Muscle of arm (tissue), 12 donors: ENCODE results near the gene FAM118A. TPM values are rescaled to one million over a fixed set of nuclear protein-coding genes. Genes with fewer than 3 reads are reported as not detected.
"Not testable (repeated sequence)": the region's sequence is repeated elsewhere in the genome, so short reads cannot be mapped to it uniquely, and the experiment has no call there.

Experiments used
- DNase-seq: peaks from one replicate; pipeline ENCODE4 v3.0.0-alpha.2; 2013
- polyA plus RNA-seq, 12 donors: library from polyadenylated mRNA; unstranded; fragments of 120-200 nt; gene quantifications; one replicate each; pipeline ENCODE4 v1.2.1, GENCODE V29; 2013; ENCODE audit not compliant: insufficient read length in 12 of 12

Gene FAM118A
- polyA plus RNA-seq, 12 donors = 13.0 to 121 (median 15.3) TPM; not detected in 1

DNA sequence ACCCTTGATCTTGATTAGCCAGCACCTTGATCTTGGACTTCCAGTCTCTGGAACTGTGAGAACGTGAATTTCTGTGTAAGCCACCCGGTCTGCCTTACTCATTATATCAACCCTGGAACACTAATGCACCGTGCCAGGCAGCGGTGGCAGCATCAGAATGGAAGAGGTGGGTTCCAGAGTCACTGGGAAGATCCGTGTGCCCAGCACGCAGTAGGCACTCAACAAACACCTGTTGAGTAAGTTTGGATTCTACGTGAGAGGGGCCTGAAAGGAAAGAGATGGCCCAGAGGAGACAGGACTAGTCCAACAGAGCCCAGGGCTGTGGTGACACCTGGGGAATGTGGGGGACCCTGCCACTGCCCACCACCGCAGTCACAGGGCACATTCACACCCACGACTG, 31.6 kb upstream of the FAM118A start:
- no peak for DNase-seq

DNA sequence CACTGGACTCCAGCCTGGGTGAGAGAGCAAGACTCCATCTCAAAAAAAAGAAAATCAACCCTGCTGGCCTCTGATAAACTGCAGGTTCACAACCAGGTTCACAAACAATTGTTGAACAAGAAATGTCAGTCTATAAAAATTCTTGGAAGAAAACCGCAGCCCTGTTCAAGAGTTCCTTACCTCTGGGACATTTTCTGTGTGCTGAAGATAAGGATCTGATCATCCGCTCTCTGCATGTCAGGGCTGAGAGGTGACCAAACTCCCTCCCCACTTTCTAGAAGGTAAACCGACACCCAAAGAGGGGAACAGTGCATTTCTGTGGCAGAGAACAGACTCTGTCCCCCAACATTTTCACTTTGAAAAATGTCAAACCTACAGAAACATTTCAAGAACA, 29.1 kb upstream of the FAM118A start:
- no peak for DNase-seq

DNA sequence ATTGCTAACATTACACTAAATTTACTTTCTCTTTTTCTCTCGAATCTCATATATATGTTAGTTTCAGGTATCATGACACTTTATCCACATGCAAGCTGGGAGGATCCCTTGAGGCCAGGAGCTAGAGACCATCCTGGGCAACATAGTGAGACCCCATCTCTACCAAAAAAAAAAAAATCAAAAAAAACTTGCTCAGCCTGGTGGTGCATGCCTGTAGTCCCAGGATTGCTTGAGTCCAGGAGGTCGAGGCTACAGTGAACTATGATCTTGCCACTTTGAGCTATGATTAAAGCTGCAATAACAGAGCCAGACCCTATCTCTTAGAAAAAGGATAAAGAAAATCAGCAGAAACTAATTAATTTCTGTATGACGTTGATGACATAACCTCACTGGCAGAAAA, 28.7 kb upstream of the FAM118A start:
- no peak for DNase-seq

DNA sequence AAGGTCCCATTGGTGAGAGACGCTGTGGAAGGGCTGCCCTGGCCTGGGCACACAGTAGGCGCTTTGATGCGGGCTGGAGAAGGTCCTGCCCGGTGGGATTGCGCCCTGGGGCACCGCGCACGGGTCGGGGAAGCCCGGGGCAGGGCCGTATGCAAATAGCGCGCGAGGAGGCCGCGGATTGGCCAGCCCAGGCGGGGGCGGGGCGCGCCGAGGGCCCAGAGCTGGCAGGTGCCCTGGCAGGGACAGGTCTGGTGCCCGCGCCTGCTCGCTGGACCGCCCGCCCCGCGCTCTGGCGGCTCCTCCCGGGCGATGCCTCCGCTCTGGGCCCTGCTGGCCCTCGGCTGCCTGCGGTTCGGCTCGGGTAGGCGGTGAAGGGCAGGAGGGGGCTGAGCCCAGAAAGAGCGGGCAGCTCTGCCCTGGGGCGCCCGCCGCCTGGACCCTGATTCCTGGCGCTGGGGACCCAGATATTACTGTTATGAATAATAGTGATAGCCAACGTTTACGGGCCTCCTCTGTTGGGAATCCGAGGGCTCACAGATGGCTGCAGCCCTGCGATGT, 24.9 kb upstream of the FAM118A start, which contains the start of gene UPK3A:
Gene UPK3A, plus strand, starts transcription at position 245 of the 558 bp plus-strand sequence. Its CDS starts 65 bp downstream, at position 310.
- DNase-seq = no peak

DNA sequence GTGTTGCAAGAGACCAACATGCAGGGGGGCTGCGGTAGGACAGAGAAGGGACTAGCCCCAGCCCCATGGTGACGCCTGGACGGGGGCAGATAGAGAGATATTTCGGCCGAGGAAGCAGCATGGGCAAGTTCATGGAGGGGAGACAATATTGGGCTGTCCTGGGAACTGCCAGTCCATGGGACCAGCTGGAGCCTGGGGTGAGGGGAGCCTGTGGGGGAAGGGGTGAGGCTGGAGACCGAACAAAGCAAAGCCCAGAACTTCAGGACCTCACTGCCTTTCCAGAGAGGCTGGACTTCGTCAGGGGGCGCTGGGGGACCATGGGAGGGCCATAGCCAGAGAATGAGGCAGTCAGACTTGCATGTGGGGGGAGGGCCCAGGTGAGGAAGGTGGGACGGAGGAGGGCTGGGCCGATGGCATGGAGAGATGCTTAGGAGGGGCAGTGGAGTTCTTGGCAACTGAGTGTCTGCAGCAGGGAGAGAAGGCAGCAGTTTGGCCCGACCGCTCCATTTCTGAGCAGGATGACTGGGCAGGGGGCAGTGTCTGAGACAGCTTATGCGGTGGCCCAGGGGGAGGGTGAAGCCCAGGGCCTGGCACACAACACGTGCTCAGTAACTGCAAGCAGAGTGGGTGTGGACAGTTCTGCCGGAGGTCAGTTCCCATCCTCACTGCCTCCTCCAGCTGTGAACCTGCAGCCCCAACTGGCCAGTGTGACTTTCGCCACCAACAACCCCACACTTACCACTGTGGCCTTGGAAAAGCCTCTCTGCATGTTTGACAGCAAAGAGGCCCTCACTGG, 24.3 kb upstream of the FAM118A start:
- DNase-seq = no peak

DNA sequence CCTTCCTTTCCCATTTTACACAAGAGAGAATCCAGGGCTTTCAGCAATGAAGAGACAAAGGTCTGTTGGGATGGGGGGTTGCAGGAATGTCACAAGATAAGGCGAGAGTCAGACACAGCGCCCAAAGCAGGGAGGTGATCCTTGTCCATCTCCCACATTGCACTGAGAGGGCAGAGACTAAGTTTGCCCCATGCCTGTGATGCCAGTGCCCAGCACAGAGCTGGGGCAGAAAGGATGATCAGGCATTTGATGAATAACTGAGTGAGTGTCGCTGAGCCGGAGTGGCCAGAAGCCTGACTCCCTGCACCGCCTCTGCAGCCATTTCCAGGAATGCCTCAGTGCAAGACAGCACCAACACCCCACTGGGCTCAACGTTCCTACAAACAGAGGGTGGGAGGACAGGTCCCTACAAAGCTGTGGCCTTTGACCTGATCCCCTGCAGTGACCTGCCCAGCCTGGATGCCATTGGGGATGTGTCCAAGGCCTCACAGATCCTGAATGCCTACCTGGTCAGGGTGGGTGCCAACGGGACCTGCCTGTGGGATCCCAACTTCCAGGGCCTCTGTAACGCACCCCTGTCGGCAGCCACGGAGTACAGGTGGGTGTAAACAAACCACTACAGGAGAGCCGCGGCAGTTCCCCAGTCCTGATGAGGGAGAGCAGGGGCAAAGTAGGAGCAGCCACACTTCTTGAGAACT, 22.7 kb upstream of the FAM118A start:
- DNase-seq = no peak

DNA sequence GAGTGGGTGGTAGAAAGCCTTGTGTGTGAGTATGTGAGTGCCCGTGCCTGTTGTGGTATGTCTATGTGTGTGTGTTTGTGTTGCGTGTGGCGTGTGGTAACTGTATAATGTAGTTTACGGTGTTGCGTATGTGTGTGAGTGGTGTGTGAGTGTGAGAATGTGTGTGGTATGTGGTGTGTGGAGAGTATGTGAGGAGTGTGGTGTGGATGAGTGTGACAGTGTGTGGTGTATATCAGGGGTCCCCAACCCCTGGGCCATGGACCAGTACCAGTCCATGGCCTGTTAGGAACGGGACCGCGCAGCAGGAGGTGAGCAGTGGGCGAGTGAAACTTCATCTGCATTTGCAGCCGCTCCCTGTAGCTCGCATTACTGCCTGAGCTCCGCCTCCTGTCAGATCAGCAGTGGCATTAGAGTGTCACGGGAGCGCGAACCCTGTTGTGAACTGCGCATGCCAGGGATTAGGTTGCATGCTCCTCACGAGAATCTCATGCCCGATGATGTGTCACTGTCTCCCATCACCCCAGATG, 19.3 kb upstream of the FAM118A start:
- no peak for DNase-seq

DNA sequence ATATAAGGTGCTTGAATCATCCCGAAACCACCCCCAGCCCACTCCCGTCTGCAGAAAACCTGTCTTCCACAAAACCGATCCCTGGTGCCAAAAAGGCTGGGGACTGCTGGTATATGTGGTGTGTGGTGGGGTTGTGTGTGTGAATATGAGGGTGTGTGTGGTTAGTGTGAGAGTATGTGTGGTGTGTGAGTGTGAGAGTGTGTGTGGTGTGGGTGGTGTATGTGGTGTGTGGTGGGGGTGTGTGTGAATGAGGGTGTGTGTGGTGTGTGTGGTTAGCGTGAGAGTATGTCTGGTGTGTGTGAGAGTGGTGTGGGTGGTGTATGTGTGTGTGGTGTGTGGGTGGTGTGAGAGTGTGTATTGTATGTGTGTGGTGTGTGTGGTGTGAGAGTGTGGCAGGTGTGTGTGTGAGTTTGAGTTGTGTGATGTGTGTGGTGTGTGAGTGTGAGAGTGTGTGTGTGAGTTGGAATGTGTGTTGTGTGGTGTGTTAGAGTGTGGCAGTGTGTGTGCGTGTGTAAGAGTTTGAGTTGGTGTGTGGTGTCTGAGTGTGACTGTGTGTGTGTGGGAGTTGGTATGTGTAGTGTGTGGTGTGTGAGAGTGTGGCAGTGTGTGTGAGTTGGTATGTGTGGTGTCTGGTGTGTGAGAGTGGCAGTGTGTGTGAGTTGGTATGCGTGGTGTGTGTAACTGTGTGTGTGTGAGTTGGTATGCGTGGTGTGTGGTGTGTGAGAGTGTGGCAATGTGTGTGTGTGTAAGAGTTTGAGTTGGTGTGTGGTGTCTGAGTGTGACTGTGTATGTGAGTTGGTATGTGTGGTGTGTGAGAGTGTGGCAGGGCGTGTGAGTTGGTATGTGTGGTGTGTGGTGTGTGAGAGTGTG, 18.4 kb upstream of the FAM118A start:
- DNase-seq = no peak

DNA sequence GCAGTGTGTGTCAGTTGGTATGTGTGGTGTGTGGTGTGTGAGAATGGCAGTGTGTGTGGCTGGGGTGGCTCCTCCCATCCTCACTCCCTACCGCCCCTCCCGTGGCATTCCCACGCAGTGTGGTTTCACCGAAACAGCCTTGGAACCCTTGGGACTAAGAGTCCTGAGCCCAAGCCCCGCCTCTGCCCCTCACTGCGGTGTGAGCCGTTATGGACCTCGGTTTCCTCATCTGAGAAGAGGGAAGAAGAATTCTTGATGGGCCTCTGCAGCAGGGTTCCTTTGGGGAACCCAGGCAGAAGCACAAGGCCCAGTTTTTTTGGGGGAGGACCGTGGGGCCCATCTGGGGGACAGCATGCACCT, 17.8 kb upstream of the FAM118A start:
- no peak for DNase-seq

DNA sequence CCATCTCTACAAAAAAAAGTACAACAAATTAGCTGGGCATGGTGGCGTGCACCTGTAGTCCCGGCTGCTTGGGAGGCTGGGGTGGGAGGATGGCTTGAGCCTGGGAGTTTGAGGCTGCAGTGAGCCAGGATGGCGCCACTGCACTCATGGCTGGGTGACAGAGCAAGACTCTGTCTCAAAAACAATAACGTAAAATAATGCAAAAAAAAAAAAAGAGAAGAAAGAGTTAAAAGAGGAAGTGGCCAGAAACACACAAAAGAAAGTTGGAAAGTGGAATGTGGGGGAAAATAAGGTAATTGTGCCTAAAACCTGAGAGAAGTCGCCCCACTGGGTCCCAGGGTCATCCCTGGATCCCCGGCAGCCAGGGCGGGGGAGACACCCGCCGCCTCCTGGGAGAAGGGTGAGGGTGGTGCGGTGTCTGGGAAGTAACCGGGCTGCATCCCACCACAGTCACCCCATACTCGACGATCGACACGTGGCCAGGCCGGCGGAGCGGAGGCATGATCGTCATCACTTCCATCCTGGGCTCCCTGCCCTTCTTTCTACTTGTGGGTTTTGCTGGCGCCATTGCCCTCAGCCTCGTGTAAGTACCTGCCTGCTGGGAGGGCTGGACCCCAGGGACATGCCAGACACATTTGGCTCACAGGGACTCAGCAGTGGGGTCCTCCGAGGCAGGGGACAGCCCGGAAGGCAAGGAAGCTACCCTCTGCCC, 16.8 kb upstream of the FAM118A start:
- no peak for DNase-seq

DNA sequence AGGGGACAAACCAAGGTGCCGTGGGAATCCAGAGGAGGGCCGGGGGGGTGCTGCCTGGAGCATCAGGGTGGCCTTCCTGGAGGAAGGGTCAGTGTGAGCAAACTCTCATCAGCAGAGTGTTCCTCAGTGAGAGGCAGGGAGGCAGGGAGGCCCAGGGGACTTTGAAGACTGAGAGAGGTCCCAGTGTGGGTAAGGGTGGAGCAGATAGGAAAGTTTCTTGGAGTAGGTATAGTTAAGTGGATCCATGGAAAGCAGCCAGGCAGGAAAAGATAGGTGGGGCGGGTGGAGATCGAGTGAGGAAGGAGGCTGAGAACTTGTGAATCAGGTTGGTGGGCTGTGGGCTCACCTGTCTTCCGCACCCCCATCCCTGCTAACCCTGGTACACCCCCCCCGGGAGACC, 15.7 kb upstream of the FAM118A start:
- no peak for DNase-seq

DNA sequence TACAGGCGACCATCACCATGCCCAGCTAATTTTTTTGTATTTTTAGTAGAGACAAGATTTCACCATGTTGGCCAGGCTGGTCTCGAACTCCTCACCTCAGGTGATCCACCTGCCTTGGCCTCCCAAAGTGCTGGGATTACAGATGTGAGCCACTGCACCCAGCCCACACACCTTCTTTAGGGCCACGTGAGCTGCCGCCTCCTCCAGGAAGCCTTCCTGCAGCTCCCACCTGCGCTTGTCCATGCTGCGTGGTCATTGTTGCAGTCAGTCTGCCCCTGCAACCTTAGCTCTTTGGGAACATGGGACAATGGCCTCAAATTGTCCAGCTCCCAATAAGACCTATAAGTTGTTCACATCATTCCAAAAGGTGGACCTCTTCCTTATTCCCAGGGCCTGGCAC, 14.7 kb upstream of the FAM118A start:
- not testable (repeated sequence) for DNase-seq

DNA sequence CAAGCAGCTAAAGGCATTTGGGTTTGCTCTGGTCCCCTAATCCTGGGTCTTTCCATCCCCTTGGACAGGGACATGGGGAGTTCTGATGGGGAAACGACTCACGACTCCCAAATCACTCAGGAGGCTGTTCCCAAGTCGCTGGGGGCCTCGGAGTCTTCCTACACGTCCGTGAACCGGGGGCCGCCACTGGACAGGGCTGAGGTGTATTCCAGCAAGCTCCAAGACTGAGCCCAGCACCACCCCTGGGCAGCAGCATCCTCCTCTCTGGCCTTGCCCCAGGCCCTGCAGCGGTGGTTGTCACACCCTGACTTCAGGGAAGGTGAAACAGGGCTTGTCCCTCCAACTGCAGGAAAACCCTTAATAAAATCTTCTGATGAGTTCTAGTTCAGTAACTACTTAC, 14.2 kb upstream of the FAM118A start:
- DNase-seq = no peak

DNA sequence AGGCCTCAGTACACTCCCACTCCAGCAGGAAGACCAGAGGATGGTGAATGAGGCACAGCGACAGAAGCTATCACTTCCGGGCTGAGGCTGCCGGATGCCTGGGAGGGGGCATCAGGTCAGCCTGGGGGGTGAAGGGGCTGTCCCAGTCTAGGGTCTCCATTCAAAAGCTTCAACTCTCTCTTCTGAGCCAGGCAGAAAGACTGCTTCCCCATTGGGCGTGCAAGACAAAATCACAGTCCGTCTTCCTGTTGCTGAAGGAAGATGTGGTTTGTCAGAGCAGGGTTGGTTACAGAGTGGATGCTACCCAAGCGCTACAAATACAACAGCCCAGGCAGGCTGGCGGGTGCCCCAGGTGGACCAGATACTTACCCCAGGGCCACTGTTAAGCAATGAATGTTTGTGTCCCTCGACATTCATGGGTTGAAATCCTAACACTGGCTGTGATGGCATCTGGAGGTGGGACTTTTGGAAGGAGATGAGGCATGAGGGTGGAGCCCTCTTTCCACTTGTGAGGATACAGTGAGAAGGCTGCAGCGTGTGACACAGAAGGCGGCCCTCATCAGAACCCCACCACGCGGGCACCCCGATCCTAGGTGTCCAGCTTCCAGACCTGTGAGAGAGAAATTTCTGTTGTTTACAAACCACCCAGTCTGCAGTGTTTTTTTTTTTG, 13.0 kb upstream of the FAM118A start:
- DNase-seq = no peak

DNA sequence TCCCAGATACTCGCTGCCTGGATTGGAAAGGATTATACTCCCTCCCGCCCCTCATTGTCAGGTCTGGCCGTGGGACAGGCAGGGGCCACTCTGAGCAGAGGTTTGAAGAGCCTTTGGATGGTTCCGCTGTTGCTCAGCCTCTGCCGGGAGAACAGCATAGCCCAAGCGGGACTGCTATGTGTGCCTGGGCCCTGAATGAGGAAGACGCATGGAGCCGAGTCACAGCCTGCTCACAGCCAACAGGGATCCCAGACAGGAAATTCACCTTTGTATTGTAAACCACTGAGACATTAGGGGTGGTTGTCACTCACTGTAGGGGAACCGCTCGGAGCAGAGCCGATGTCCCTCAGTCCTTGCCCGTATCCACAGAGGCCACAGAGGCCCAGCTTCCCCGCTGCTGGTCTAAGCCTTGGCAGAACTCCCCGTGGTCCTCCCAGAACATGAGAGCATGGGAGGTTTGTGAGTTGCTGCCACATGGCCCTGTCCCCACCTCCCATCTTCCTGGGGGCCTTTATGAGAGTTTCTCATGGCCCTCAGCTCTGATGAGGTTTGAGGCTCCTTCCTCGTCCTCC, 10.7 kb upstream of the FAM118A start:
- DNase-seq = no peak

DNA sequence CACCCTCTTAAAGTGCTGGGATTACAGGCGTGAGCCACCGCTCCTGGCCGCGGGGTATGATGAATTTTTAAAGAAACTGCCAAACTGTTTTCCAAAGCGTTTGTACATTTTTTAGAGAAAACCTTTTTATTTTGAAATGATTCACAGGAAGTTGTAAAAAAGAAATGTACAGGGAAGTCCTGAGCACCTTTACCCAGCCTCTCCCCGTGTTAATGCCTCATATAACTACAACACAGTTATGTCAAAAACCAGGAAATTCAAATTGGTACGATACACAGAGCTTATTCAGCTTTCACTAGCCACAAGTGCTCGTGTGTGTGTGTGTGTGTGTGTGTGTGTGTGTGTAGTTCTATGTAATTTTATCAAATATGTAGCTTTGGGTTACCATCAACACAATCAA, 7.0 kb upstream of the FAM118A start:
- DNase-seq = no peak

DNA sequence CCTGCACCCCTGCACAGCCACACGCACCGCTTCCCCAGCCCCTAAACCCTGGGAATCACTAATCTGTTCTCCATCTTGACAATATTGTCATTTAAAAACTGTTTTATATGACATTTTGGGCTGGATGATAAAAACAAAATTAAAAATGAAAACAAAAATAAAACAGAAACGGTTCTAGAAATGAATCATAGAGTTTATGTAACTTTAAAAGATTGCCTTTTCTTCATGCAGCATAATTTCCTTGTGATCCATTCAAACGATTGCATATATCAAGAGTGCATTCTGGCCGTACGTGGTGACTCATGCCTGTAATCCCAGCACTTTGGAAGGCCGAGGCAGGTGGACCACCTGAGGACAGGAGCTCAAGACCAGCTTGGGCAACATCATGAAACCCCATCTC, 6.6 kb upstream of the FAM118A start:
- DNase-seq = no peak

DNA sequence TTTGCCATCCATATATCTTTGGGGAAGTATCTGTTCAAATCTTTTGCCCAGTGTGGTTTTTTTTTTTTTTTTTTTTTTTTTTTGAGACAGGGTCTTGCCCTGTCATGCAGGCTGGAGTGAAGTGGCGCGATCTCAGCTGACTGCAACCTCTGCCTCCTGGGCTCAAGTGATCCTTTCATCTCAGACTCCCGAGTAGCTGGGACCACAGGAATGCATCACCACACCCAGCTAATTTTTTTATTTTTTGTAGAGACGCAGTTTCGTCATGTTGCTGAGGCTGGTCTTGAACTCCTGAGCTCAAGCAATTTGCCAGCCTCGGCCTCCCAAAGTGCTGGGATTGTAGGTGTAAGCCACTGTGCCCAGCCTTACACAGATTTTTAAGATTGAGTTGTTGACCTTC, 4.8 kb upstream of the FAM118A start:
- no peak for DNase-seq

DNA sequence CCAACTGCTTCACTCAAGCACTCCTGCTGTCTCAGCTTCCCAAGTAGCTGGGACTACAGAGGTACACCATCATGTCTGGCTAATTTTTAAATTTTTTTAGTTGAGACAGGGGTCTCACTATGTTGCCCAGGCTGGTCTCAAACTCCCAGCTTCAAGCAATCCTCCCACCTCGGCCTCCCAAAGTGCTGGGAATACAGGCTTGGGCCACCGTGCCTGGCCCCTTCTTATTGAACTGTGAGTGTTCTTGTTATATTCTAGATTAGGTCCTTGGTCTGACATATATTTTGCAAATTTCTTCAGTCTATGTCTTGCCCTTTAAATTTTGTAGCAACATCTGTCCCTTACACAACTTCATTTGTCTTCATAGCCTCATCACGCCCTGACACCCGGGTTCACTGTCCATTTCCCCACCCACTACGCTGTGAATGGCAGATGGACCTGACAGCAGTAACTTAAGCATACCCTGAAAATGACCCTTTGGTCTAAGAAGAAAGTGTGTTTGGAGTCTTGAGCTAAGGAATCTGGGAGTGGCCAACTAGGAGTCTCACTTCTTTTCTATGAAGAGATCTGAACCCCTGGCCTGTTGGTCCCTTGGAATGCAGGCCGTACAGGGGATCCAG, 4.2 kb upstream of the FAM118A start:
- DNase-seq = no peak

DNA sequence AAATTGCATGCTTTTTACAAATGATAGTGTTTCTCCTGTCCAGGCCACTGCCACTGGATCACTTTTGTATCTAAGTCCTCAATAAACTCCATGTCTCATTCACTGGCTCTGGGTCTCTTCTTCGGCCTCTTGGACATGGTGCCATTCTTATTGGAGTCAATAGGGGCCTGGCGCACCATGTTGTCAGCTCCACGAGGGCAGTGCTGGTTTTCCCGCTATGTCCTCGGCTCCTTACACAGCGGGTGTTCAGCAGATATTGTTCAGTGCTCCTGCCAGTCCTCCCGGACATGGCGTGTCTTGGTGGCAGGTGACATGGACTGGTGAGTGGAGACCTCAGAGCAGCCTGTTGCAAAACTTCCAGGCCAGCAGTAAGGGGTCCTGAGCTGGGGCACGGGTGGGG, 3.6 kb upstream of the FAM118A start:
- DNase-seq = no peak
